Peyer's patch (tissue), 4 donors: ENCODE data around the gene KCNAB1. TPM values are rescaled to one million over a fixed set of nuclear protein-coding genes. Genes with fewer than 3 reads are reported as not detected.

ENCODE experiments used
- DNase-seq, 3 donors: peaks; one replicate each; pipeline ENCODE4 v3.0.0-alpha.2; 2017 to 2019
- H3K27ac ChIP-seq, 4 donors: fragments of 200-600 bp; sonication (generic); one replicate each; pipeline ENCODE4 v1.5.1; 2016 to 2019
- H3K27me3 ChIP-seq, 2 donors: fragments of 200-600 bp; sonication (generic); one replicate each; pipeline ENCODE4 v1.5.1; 2019
- H3K36me3 ChIP-seq, 3 donors: fragments of 200-600 bp; sonication (generic); one replicate each; pipeline ENCODE4 v1.5.1; 2016 to 2019
- H3K4me1 ChIP-seq, 4 donors: fragments of 200-600 bp; sonication (generic); one replicate each; pipeline ENCODE4 v1.5.1; 2016 to 2019
- H3K4me3 ChIP-seq, 4 donors: fragments of 200-600 bp; sonication (generic); 1 replicate in 3 of 4; 2 replicates in 1 of 4; pipeline ENCODE4 v1.5.1; 2016 to 2019; ENCODE audit warnings: mild to moderate bottlenecking in 1 of 4
- H3K9me3 ChIP-seq, 4 donors: fragments of 200-600 bp; sonication (generic); one replicate each; pipeline ENCODE4 v1.5.1; 2016 to 2019; ENCODE audit warnings: mild to moderate bottlenecking in 1 of 4
- CTCF ChIP-seq, 6 experiments: fragments of 450-650 bp in 4 of 6; fragments of 200-600 bp in 2 of 6; sonication (generic) in 1 of 6; IDR thresholded peaks; one replicate each; pipeline ENCODE4 v1.5.1; 2017 to 2019; ENCODE audit warnings: antibody characterized with exemption in 6 of 6, mild to moderate bottlenecking in 3 of 6, moderate library complexity in 1 of 6
- POLR2A ChIP-seq, 2 donors: fragments of 450-650 bp; IDR thresholded peaks; one replicate each; pipeline ENCODE4 v1.5.1; 2017; ENCODE audit warnings: antibody characterized with exemption in 2 of 2, mild to moderate bottlenecking in 2 of 2, moderate library complexity in 2 of 2
- total RNA-seq, 4 donors: library from RNA; depleted of rRNA; stranded (reverse); fragments of >200 nt; gene quantifications; one replicate each; pipeline ENCODE4 v1.1.0, GENCODE V29; 2016

The KCNAB1 gene
- total RNA-seq, 4 donors from 2014 or later, result 1.1 to 1.7 (median 1.6) TPM; not detected in 1

GRCh38 chr3:156576051-156576450, 455.7 kb downstream of the KCNAB1 start:
- TF ChIP-seq POLR2A (IDR thresholded peaks at IDR 0.05), result no peak
- TF ChIP-seq CTCF (IDR thresholded peaks at IDR 0.05), result no peak
- no peaks in the 10 kb centered on the region for H3K27me3 ChIP-seq
- H3K4me1 ChIP-seq, result no peaks in the 10 kb centered on the region
- no peak for DNase-seq
- H3K36me3 ChIP-seq, result no peaks in the 10 kb centered on the region
- no peaks in the 10 kb centered on the region for H3K9me3 ChIP-seq
- H3K4me3 ChIP-seq, result no peak overlapping the region
- H3K27ac ChIP-seq, result no peak overlapping the region

GRCh38 chr3:156576651-156577348, 456.4 kb downstream of the KCNAB1 start:
- H3K4me1 ChIP-seq, result no peaks in the 10 kb centered on the region
- no peak overlapping the region for H3K27ac ChIP-seq
- DNase-seq, result no peak
- H3K36me3 ChIP-seq, result no peaks in the 10 kb centered on the region
- H3K27me3 ChIP-seq, result no peaks in the 10 kb centered on the region
- H3K4me3 ChIP-seq, result no peak overlapping the region
- TF ChIP-seq CTCF (IDR thresholded peaks at IDR 0.05), result peak in 1 of 6 experiments; percentile 22
- no peak for TF ChIP-seq POLR2A (IDR thresholded peaks at IDR 0.05)
- no peaks in the 10 kb centered on the region for H3K9me3 ChIP-seq

- H3K27ac ChIP-seq, result no peak overlapping the region
- H3K27me3 ChIP-seq, result no peaks in the 10 kb centered on the region
- no peak overlapping the region for H3K4me3 ChIP-seq
- no peak for TF ChIP-seq CTCF (IDR thresholded peaks at IDR 0.05)
- TF ChIP-seq POLR2A (IDR thresholded peaks at IDR 0.05), result no peak
- no peaks in the 10 kb centered on the region for H3K4me1 ChIP-seq
- H3K9me3 ChIP-seq, result no peaks in the 10 kb centered on the region
- no peak for DNase-seq
- H3K36me3 ChIP-seq, result no peaks in the 10 kb centered on the region
Observed at GRCh38 chr3:156577736-156578135, 457.4 kb downstream of the KCNAB1 start.

- Histone ChIP-seq H3K27me3 (no peaks in the 10 kb centered on the region), H3K36me3 (no peaks in the 10 kb centered on the region), H3K27ac (no peak overlapping the region), H3K9me3 (no peaks in the 10 kb centered on the region), H3K4me1 (no peaks in the 10 kb centered on the region), H3K4me3 (no peak overlapping the region)
- DNase-seq, result no peak
- TF ChIP-seq POLR2A (IDR thresholded peaks at IDR 0.05) (no peak), CTCF (IDR thresholded peaks at IDR 0.05) (no peak)
Observed at GRCh38 chr3:156579427-156579851, 459.1 kb downstream of the KCNAB1 start.

GRCh38 chr3:156581033-156581432, 460.7 kb downstream of the KCNAB1 start:
- H3K27me3 ChIP-seq, result no peaks in the 10 kb centered on the region
- no peak overlapping the region for H3K27ac ChIP-seq
- H3K36me3 ChIP-seq, result no peaks in the 10 kb centered on the region
- DNase-seq, result no peak
- H3K4me1 ChIP-seq, result no peaks in the 10 kb centered on the region
- H3K4me3 ChIP-seq, result no peak overlapping the region
- TF ChIP-seq POLR2A (IDR thresholded peaks at IDR 0.05), result no peak
- TF ChIP-seq CTCF (IDR thresholded peaks at IDR 0.05), result no peak
- no peaks in the 10 kb centered on the region for H3K9me3 ChIP-seq
